Measurements from ENCODE around the gene BCS1L.

DNA sequence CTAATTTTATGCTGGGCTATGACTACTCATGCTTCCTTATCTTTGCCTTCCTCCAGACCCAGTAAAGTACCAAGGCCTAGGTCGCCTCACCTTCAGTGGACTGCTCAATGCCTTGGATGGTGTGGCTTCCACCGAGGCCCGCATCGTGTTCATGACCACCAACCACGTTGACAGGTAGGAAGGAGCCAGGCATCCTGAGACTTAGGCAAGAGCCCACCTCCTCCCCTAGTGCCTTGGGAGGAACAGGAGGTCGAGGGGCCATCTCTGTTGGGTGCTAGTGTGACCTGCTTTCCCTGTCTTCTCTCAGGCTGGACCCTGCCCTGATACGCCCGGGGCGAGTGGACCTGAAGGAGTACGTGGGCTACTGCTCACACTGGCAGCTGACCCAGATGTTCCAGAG lies 3.3 kb downstream of the BCS1L start:
- TF ChIP-seq, protein P1, sequence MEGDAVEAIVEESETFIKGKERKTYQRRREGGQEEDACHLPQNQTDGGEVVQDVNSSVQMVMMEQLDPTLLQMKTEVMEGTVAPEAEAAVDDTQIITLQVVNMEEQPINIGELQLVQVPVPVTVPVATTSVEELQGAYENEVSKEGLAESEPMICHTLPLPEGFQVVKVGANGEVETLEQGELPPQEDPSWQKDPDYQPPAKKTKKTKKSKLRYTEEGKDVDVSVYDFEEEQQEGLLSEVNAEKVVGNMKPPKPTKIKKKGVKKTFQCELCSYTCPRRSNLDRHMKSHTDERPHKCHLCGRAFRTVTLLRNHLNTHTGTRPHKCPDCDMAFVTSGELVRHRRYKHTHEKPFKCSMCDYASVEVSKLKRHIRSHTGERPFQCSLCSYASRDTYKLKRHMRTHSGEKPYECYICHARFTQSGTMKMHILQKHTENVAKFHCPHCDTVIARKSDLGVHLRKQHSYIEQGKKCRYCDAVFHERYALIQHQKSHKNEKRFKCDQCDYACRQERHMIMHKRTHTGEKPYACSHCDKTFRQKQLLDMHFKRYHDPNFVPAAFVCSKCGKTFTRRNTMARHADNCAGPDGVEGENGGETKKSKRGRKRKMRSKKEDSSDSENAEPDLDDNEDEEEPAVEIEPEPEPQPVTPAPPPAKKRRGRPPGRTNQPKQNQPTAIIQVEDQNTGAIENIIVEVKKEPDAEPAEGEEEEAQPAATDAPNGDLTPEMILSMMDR (IDR thresholded peaks at IDR 0.05; ENCODE audit: poor library complexity): no peak
- no peak for TF ChIP-seq EZH2 (IDR thresholded peaks at IDR 0.05; ENCODE audit: borderline replicate concordance)
- no peak for TF ChIP-seq EZH2phosphoT487 (IDR thresholded peaks at IDR 0.05; ENCODE audit: low read depth, severe bottlenecking, unreplicated experiment)

Measured in hepatocyte (in vitro differentiated cells).